ENCODE measurements around the gene SHOC2.

DNA sequence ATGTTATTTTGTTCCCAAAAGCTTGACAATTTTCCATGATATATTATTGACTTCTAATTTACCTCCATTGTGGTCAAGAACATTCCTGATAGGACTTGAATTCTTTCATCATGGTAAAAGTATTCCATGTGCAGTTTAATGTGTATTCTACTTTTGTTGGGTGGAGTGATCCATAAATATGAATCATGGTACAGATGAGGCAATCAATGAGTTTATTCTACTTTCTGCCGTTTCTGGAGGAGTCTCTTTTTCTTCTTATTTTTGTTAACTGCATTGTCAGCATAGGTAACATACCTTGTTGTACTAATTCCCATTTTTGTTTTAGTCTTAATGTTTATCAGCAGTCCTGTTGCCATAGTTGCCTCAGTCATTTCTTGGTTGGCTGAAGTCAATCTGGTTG, 69.6 kb downstream of the SHOC2 start:
- TF ChIP-seq RAD21 (conservative IDR thresholded peaks at IDR 0.05) (no peak), POLR2AphosphoS5 (IDR thresholded peaks at IDR 0.05) (no peak), MXI1 (conservative IDR thresholded peaks at IDR 0.05; ENCODE audit: poor library complexity, severe bottlenecking) (no peak)
- TF ChIP-seq, protein P1, sequence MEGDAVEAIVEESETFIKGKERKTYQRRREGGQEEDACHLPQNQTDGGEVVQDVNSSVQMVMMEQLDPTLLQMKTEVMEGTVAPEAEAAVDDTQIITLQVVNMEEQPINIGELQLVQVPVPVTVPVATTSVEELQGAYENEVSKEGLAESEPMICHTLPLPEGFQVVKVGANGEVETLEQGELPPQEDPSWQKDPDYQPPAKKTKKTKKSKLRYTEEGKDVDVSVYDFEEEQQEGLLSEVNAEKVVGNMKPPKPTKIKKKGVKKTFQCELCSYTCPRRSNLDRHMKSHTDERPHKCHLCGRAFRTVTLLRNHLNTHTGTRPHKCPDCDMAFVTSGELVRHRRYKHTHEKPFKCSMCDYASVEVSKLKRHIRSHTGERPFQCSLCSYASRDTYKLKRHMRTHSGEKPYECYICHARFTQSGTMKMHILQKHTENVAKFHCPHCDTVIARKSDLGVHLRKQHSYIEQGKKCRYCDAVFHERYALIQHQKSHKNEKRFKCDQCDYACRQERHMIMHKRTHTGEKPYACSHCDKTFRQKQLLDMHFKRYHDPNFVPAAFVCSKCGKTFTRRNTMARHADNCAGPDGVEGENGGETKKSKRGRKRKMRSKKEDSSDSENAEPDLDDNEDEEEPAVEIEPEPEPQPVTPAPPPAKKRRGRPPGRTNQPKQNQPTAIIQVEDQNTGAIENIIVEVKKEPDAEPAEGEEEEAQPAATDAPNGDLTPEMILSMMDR (IDR thresholded peaks at IDR 0.05; ENCODE audit: poor library complexity, severe bottlenecking): no peak
- TF ChIP-seq, protein P2, sequence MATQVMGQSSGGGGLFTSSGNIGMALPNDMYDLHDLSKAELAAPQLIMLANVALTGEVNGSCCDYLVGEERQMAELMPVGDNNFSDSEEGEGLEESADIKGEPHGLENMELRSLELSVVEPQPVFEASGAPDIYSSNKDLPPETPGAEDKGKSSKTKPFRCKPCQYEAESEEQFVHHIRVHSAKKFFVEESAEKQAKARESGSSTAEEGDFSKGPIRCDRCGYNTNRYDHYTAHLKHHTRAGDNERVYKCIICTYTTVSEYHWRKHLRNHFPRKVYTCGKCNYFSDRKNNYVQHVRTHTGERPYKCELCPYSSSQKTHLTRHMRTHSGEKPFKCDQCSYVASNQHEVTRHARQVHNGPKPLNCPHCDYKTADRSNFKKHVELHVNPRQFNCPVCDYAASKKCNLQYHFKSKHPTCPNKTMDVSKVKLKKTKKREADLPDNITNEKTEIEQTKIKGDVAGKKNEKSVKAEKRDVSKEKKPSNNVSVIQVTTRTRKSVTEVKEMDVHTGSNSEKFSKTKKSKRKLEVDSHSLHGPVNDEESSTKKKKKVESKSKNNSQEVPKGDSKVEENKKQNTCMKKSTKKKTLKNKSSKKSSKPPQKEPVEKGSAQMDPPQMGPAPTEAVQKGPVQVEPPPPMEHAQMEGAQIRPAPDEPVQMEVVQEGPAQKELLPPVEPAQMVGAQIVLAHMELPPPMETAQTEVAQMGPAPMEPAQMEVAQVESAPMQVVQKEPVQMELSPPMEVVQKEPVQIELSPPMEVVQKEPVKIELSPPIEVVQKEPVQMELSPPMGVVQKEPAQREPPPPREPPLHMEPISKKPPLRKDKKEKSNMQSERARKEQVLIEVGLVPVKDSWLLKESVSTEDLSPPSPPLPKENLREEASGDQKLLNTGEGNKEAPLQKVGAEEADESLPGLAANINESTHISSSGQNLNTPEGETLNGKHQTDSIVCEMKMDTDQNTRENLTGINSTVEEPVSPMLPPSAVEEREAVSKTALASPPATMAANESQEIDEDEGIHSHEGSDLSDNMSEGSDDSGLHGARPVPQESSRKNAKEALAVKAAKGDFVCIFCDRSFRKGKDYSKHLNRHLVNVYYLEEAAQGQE (IDR thresholded peaks at IDR 0.05; ENCODE audit: borderline replicate concordance): no peak
